ENCODE data around the gene GAL3ST1.

DNA sequence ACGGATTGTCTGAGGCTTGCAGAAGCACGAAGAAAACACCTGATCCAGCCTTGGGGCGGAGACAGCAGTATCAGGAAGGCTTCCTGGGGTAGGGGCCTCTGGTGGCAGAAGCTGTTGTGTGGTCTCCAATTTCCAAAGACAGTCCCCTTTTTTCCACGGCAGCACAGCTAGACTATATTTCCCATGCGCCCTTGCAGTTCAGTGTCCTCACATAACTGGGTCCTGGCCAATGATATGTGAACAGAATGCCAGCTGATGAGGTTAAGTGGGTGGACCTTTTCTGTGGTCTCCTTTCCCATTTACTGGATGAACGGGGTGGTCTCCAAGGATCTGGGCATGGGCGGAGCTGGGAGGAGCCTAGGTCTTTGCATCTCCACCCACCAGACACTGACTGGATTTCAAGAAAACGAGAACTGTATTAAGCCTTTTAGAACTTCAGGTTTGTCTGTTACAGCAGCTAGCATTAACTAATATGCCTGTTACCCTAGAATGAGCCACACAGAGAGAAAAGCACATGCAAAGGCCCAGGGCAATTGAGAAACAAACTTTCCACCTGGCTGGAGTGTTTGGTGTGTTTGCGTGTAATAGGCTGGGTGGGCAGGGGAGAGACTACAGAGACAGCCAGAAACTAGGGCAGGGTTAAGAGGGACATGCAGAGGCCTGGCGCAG is 6.2 kb downstream of the GAL3ST1 start:
- TF ChIP-seq POLR2A (IDR thresholded peaks at IDR 0.05), result no peak
- TF ChIP-seq CTCF (IDR thresholded peaks at IDR 0.05), result no peak
- TF ChIP-seq POLR2AphosphoS5 (IDR thresholded peaks at IDR 0.05), result no peak
